Liver (tissue), 3 donors: ENCODE data around the gene PIP4K2C.

ENCODE experiments used
- EGR1 ChIP-seq, 2 donors: IDR thresholded peaks; 2 replicates each; pipeline ENCODE4 v1.6.1; 2016 to 2018; ENCODE audit warnings: antibody characterized with exemption in 2 of 2, low read depth in 2 of 2
- GABPA ChIP-seq, 2 donors: IDR thresholded peaks in 1 of 2; conservative IDR thresholded peaks in 1 of 2; 2 replicates each; pipeline ENCODE4 v1.6.1; 2016; ENCODE audit warnings: antibody characterized with exemption in 2 of 2, mild to moderate bottlenecking in 1 of 2, moderate library complexity in 1 of 2
- RXRA ChIP-seq, 2 donors: IDR thresholded peaks; 2 replicates each; pipeline ENCODE4 v1.6.1; 2017 to 2018; ENCODE audit warnings: antibody characterized with exemption in 2 of 2, mild to moderate bottlenecking in 1 of 2
- SP1 ChIP-seq: IDR thresholded peaks from 2 replicates; pipeline ENCODE4 v1.6.1; 2018; ENCODE audit warnings: antibody characterized with exemption, mild to moderate bottlenecking
- TAF1 ChIP-seq: conservative IDR thresholded peaks from 2 replicates; pipeline ENCODE4 v1.6.1; 2016; ENCODE audit warnings: antibody characterized with exemption, mild to moderate bottlenecking
- YY1 ChIP-seq: IDR thresholded peaks from 2 replicates; pipeline ENCODE4 v1.6.1; 2016; ENCODE audit warnings: antibody characterized with exemption, mild to moderate bottlenecking
- TF ChIP-seq, protein P1 (sequence below): IDR thresholded peaks from 2 replicates; pipeline ENCODE4 v1.6.1; 2016; ENCODE audit warnings: antibody characterized with exemption
- TF ChIP-seq, protein P2 (sequence below): fragments of 150-350 bp; IDR thresholded peaks from 2 replicates; pipeline ENCODE4 v1.5.1; 2017; ENCODE audit warnings: improper control_type of control experiment, low read depth, low read length; ENCODE audit not compliant: missing input control
- TF ChIP-seq, protein P3 (sequence below): IDR thresholded peaks from 2 replicates; pipeline ENCODE4 v1.6.1; 2016; ENCODE audit warnings: antibody characterized with exemption, mild to moderate bottlenecking
- donor health status: healthy.
- donor health status: healthy.

DNA sequence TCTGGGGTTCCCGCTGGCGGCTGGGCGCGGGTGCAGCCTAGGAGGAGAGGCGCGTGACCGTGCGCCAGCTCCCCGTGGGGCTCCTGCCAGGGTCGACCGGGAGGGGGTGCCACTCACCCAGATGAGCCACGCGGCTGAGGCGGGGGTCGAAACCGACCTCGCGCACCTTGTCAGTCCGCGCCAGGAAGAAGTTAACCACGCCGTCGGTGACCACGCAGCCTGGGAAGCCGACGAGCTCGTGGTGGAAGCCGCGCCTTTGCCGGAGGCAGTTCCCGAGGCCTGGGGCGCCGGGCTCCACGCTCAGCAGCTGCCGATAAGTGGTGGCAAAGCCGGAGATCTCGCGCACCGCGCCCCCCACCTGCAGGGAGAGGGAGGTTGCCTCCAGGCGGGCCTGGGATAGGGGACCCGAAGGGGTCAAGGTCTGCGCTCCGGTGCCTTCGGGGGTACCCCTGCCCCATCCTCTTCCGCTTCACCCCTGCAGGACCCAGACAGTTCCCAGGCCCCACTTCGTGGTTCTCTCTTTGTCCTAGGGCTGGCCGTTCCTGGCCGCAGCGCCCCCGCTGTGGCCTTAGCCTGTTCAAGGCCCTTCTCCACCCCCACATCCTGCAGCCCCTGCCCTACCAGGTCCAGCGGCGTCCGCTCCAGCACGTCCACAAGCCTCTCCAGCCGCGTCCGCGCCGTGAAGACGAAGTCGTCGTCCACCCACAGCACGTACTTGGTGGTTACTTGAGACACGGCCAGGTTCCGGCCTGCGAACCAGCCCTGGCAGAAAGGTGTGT lies 36.7 kb downstream of the PIP4K2C start:
- no peak for TF ChIP-seq SP1
- no peak for TF ChIP-seq YY1
- TF ChIP-seq, protein P1, sequence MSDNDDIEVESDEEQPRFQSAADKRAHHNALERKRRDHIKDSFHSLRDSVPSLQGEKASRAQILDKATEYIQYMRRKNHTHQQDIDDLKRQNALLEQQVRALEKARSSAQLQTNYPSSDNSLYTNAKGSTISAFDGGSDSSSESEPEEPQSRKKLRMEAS = no peak
- no peak for TF ChIP-seq EGR1 (IDR thresholded peaks at IDR 0.05; ENCODE audit: low read depth in 2 of 2)
- TF ChIP-seq, protein P2, sequence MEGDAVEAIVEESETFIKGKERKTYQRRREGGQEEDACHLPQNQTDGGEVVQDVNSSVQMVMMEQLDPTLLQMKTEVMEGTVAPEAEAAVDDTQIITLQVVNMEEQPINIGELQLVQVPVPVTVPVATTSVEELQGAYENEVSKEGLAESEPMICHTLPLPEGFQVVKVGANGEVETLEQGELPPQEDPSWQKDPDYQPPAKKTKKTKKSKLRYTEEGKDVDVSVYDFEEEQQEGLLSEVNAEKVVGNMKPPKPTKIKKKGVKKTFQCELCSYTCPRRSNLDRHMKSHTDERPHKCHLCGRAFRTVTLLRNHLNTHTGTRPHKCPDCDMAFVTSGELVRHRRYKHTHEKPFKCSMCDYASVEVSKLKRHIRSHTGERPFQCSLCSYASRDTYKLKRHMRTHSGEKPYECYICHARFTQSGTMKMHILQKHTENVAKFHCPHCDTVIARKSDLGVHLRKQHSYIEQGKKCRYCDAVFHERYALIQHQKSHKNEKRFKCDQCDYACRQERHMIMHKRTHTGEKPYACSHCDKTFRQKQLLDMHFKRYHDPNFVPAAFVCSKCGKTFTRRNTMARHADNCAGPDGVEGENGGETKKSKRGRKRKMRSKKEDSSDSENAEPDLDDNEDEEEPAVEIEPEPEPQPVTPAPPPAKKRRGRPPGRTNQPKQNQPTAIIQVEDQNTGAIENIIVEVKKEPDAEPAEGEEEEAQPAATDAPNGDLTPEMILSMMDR = no peak
- TF ChIP-seq GABPA (IDR thresholded peaks at IDR 0.05 in 1 of 2, conservative IDR thresholded peaks at IDR 0.05 in 1 of 2) = no peak
- no peak for TF ChIP-seq TAF1
- TF ChIP-seq, protein P3, sequence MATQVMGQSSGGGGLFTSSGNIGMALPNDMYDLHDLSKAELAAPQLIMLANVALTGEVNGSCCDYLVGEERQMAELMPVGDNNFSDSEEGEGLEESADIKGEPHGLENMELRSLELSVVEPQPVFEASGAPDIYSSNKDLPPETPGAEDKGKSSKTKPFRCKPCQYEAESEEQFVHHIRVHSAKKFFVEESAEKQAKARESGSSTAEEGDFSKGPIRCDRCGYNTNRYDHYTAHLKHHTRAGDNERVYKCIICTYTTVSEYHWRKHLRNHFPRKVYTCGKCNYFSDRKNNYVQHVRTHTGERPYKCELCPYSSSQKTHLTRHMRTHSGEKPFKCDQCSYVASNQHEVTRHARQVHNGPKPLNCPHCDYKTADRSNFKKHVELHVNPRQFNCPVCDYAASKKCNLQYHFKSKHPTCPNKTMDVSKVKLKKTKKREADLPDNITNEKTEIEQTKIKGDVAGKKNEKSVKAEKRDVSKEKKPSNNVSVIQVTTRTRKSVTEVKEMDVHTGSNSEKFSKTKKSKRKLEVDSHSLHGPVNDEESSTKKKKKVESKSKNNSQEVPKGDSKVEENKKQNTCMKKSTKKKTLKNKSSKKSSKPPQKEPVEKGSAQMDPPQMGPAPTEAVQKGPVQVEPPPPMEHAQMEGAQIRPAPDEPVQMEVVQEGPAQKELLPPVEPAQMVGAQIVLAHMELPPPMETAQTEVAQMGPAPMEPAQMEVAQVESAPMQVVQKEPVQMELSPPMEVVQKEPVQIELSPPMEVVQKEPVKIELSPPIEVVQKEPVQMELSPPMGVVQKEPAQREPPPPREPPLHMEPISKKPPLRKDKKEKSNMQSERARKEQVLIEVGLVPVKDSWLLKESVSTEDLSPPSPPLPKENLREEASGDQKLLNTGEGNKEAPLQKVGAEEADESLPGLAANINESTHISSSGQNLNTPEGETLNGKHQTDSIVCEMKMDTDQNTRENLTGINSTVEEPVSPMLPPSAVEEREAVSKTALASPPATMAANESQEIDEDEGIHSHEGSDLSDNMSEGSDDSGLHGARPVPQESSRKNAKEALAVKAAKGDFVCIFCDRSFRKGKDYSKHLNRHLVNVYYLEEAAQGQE = no peak
- no peak for TF ChIP-seq RXRA (IDR thresholded peaks at IDR 0.05)
